OCI-LY1 (cell line): ENCODE data around the gene KHDC4.

ENCODE experiments used
- H2AFZ ChIP-seq: fragments of 200-600 bp; sonication (generic), shearing (Covaris generic); 2 replicates; pipeline ENCODE4 v1.6.0; 2014; ENCODE audit warnings: antibody characterized with exemption, mild to moderate bottlenecking, low read length
- H3F3A ChIP-seq: fragments of 200-600 bp; sonication (generic), shearing (Covaris generic); 2 replicates; pipeline ENCODE4 v1.6.0; 2014; ENCODE audit warnings: mild to moderate bottlenecking, antibody characterized with exemption, low read length, moderate library complexity; ENCODE audit not compliant: insufficient read depth
- H3K27ac ChIP-seq: fragments of 200-600 bp; sonication (generic); 2 replicates; pipeline ENCODE4 v1.5.1; 2014; ENCODE audit warnings: low read length, mixed run types, mild to moderate bottlenecking, low read depth; ENCODE audit not compliant: poor library complexity, severe bottlenecking
- H3K27me3 ChIP-seq: fragments of 200-600 bp; sonication (generic); 2 replicates; pipeline ENCODE4 v1.6.0; 2014; ENCODE audit warnings: antibody characterized with exemption, mild to moderate bottlenecking, low read length, moderate library complexity; ENCODE audit not compliant: insufficient read depth
- H3K36me3 ChIP-seq: fragments of 200-600 bp; sonication (generic); 2 replicates; pipeline ENCODE4 v1.6.1; 2014; ENCODE audit warnings: mild to moderate bottlenecking, antibody characterized with exemption, low read length, moderate library complexity, mixed read lengths; ENCODE audit not compliant: insufficient read depth
- H3K4me1 ChIP-seq: fragments of 200-600 bp; sonication (generic); 2 replicates; pipeline ENCODE4 v1.5.1; 2014; ENCODE audit warnings: mild to moderate bottlenecking, low read length, moderate library complexity; ENCODE audit not compliant: insufficient read depth, severe bottlenecking
- H3K4me2 ChIP-seq: fragments of 200-600 bp; sonication (generic), shearing (Covaris generic); 2 replicates; pipeline ENCODE4 v1.6.1; 2014; ENCODE audit warnings: low read length
- H3K4me3 ChIP-seq: fragments of 200-600 bp; sonication (generic); 2 replicates; pipeline ENCODE4 v1.5.1; 2014; ENCODE audit warnings: low read length, low read depth, mild to moderate bottlenecking, mixed read lengths; ENCODE audit not compliant: poor library complexity, severe bottlenecking
- H3K79me2 ChIP-seq: fragments of 200-600 bp; shearing (Covaris generic); 2 replicates; pipeline ENCODE4 v1.6.1; 2016; ENCODE audit warnings: mixed run types, low read length, mixed read lengths; ENCODE audit not compliant: insufficient read depth
- H3K9ac ChIP-seq: fragments of 200-600 bp; sonication (generic), shearing (Covaris generic); 2 replicates; pipeline ENCODE4 v1.6.1; 2014; ENCODE audit warnings: mild to moderate bottlenecking, low read length, mixed read lengths
- H3K9me2 ChIP-seq: fragments of 200-600 bp; sonication (generic), shearing (Covaris generic); 2 replicates; pipeline ENCODE4 v1.6.1; 2014; ENCODE audit warnings: low read depth, mild to moderate bottlenecking, low read length, mixed read lengths
- H3K9me3 ChIP-seq: fragments of 200-600 bp; shearing (Covaris generic); 2 replicates; pipeline ENCODE4 v1.6.1; 2014; ENCODE audit warnings: low read length, mixed read lengths
- H4K20me1 ChIP-seq: fragments of 200-600 bp; sonication (generic), shearing (Covaris generic); 2 replicates; pipeline ENCODE4 v1.6.0; 2016; ENCODE audit warnings: mild to moderate bottlenecking, low read length; ENCODE audit not compliant: insufficient read depth
- CTCF ChIP-seq: fragments of 200-600 bp; sonication (generic), shearing (Covaris generic); IDR thresholded peaks from 2 replicates; pipeline ENCODE4 v1.5.1; 2017; ENCODE audit warnings: mild to moderate bottlenecking, antibody characterized with exemption, low read length, moderate library complexity, mixed read lengths
- EZH2 ChIP-seq: fragments of 200-600 bp; sonication (generic), shearing (Covaris generic); IDR thresholded peaks from 2 replicates; pipeline ENCODE4 v1.8.0; 2017; ENCODE audit warnings: borderline replicate concordance, mixed run types, mild to moderate bottlenecking, antibody characterized with exemption, low read length, moderate library complexity, mixed read lengths

The KHDC4 gene

GRCh38 chr1:155976062-155976912 lies 42.1 kb upstream of the KHDC4 start:
- Histone ChIP-seq H3K4me2 (peak overlapping the region; percentile 87), H4K20me1 (no peaks in the 10 kb centered on the region), H3K9me3 (no peaks in the 10 kb centered on the region), H3K27ac (peak overlapping the region; percentile 96), H3K9ac (peak overlapping the region; percentile 97), H2AFZ (no peak overlapping the region), H3K4me3 (peak overlapping the region; percentile 92), H3F3A (no peaks in the 10 kb centered on the region), H3K9me2 (no peaks in the 10 kb centered on the region), H3K27me3 (no peaks in the 10 kb centered on the region), H3K36me3 (peaks cover 22% of the 10 kb centered on the region; the same call in 1 of the 2 replicates), H3K4me1 (peaks cover 78% of the 10 kb centered on the region), H3K79me2 (peaks cover 68% of the 10 kb centered on the region)
- TF ChIP-seq EZH2 (no peak), CTCF (no peak)

DNA sequence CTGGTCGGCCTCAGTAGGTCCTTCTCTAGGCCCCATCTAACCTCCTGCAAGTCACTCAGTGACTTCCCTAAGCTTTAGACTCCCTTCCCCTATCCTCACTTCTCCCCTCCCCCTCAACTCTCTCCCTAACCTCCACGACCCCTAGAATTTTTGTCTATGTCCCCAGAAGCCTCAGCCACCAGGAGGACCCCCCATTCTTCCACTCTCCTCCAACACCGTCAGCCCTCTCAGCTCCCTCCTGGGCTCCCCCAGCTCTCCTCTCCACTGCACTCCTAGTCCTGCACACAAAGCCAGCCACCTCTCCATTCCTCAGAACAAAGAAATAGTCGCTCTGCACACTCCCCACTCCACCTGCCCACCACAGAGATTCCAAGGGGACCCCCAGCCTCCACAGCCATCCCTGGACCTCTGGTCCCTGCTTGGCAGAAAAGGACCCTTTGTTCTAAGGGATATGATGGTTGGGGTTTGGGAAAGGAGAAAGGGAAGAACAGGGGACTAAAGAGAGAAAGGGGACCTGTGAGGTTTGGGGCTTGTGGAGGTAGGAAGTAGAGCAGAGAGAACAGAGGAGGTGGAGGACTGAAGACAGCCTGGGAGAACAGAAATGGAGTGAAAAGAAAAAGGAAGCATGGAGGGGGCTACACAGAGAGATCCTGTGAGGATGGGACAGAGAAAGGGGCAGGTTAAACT lies 41.3 kb upstream of the KHDC4 start:
- H3K36me3 ChIP-seq: peaks cover 22% of the 10 kb centered on the region; the same call in 1 of the 2 replicates
- peak overlapping the region; percentile 96 for H3K27ac ChIP-seq
- H3K4me2 ChIP-seq: peak overlapping the region; percentile 87
- peaks cover 78% of the 10 kb centered on the region for H3K4me1 ChIP-seq
- no peak overlapping the region for H2AFZ ChIP-seq
- peak overlapping the region; percentile 92 for H3K4me3 ChIP-seq
- H3K9me2 ChIP-seq: no peaks in the 10 kb centered on the region
- H3K27me3 ChIP-seq: no peaks in the 10 kb centered on the region
- H3F3A ChIP-seq: no peaks in the 10 kb centered on the region
- peak overlapping the region; percentile 97 for H3K9ac ChIP-seq
- TF ChIP-seq EZH2 (no peak), CTCF (no peak)
- H3K9me3 ChIP-seq: no peaks in the 10 kb centered on the region
- H4K20me1 ChIP-seq: no peaks in the 10 kb centered on the region
- H3K79me2 ChIP-seq: peaks cover 73% of the 10 kb centered on the region

DNA sequence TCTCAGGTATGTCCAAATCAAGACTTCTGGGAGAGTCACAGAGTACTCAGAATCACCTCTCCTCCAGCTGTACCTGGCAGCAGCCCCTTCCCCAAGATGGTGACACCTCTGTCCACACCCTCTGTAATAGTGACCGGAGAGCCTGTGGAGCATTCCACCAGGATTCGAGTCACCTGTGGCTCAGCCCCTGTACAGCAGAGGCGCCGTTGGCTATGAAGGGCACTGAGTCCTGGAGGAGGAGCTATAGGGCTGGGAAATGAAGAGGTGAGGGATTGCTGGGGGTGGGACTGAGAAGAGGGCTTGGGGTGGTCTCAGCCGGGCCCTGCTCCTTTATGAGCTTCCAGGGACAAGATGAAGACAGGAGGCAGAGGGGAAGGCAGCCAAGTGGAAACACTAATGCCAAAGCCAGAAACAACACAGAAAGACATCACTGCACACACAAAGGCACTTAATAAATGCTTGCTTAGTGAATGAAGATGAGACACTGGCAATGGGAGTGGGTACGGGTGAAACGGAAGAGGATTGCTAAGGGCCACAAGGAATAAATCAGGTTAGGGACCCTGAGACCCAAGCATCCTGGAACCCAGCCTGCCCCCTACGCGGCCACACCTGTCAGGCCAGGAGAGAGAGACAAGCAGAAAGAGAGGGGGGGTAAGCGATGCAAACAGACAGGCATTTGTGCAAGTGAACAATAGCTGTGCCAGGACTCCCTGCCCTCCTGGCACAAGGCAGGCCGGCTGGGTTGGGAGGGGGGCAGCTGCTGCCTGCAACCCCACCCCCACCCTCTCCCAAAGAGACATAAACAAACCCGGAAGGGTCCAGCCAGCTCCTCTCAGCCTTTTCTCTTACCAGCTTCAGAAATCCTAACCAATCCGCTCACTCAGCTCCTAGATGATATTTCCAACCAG lies 40.2 kb upstream of the KHDC4 start:
- Histone ChIP-seq H3K4me3 (peak overlapping the region; percentile 92), H3K9me3 (no peaks in the 10 kb centered on the region), H3K27ac (peak overlapping the region; percentile 96), H3K27me3 (no peaks in the 10 kb centered on the region), H4K20me1 (no peaks in the 10 kb centered on the region), H3K36me3 (peaks cover 31% of the 10 kb centered on the region; the same call in 1 of the 2 replicates), H3K9ac (peak overlapping the region; percentile 97), H3F3A (no peaks in the 10 kb centered on the region), H3K4me1 (peaks cover 77% of the 10 kb centered on the region), H3K79me2 (peaks cover 83% of the 10 kb centered on the region), H3K9me2 (no peaks in the 10 kb centered on the region), H3K4me2 (peak overlapping the region; percentile 87), H2AFZ (no peak overlapping the region)
- TF ChIP-seq CTCF (no peak), EZH2 (no peak)
